Head of caudate nucleus (tissue), 42 donors: Measurements from ENCODE around the gene RHEB.
A peak's percentile ranks its signal among the peaks of the same experiment; 100 is the strongest.

Experiments
- DNase-seq, 42 donors: peaks; one replicate each; pipeline versions ENCODE4 v3.0.0 to v3.0.0-alpha.2; 2020 to 2021; ENCODE audit warnings: mixed read lengths in 7 of 42
- intact Hi-C: fragments of 100-400 bp; cut with DNase I; formaldehyde crosslinking; loops from one replicate; pipeline ENCODE4 v1.15.0; 2022

RHEB gene

GRCh38 chr7:151456276-151456675, 63.4 kb downstream of the RHEB start:
- intact Hi-C loops: no loop called here
- DNase-seq: peak in 3 of 42 donors; percentile 0 to 17 (median 13)

DNA sequence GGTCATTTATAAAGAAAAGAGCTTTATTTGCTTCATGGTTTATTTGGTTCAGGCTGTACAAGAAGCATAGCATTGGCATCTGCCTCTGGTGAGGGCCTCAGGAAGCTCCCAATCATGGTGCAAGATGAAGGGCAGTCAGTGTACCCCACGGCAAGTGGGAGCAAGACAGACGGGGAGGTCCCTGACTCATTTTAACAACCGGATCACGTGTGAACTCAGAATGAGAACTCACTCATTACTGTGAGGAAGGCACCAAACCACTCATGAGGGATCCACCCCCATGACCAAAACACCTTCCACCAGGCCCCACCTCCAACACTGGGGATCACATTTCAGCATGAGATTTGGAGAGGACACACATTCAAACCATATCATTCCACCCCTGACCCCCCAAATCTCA, 64.0 kb downstream of the RHEB start:
- peak in 2 of 42 donors; percentile 1 to 10 for DNase-seq
- intact Hi-C loops: no loop called here

- DNase-seq: peak in 4 of 42 donors; percentile 0 to 23 (median 14)
- intact Hi-C loops: loop anchor here (5.0 kb wide), 1 partner anchor 93 kb away; no protein-coding TSS in a partner anchor
Observed at GRCh38 chr7:151454932-151455530, 64.7 kb downstream of the RHEB start.

- DNase-seq: peak in 5 of 42 donors; percentile 1 to 23 (median 16)
- intact Hi-C loops: loop anchor here (5.0 kb wide), 1 partner anchor 92 kb away; no protein-coding TSS in a partner anchor
Observed at GRCh38 chr7:151454305-151454704, 65.4 kb downstream of the RHEB start.

DNA sequence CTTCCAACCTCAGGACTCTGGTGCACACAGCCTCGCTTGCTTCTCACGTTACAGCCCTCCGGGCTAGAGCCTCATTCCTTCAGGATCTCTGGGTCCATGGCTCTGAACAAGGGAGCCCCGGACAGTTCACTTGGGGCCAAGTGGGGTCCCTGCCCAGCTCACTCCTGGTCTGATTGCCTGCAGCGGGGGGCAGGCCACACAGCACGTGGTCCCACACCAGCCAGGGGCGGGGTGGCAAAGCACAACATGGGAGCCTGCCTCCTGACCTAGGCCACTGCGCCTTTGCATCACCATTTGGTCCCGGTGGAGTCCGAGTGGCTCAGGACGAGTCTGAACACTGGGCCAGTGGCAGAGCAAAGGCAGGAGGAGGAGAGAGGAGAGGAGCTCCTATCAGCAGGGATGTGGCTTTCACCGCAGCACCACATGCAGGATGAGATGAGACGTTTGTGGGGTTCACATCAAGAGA, 66.3 kb downstream of the RHEB start:
- intact Hi-C loops: loop anchor here (5.0 kb wide), 1 partner anchor 91 kb away; no protein-coding TSS in a partner anchor
- DNase-seq: peak in 7 of 42 donors; percentile 0 to 39 (median 19)

DNA sequence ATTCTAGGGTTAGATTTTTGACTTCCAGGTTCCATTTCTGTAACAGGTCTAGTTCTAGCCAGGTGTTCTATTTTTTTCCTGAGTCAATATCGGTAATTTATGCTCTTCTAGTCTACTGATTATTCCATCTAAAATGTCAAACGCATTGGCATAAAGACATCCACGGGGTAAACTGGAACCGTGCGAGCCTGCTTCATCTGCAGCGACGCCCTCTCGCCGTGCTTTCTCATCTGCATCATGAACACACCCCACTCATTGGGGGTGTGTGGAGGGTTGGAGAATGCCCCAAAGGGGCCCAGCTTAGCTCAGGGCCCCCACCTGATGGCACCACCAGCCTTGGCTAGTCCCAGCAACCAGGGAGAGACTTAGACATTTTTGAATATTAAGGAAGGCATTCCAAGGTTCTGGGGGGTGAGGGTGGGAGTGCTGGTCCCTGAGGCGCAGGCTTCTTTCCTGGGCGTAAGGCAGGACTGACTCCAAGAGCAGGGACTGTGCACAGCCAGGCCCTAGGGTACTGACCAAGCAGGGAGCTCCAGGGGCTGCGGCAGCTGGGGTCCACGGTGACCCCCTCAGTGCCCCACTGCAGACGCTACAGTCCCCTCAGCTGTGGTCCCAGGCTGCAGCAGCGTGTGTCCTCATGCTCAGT, 66.9 kb downstream of the RHEB start:
- peak in 14 of 42 donors; percentile 5 to 52 (median 25) for DNase-seq
- intact Hi-C loops: loop anchor here (5.0 kb wide), 1 partner anchor 91 kb away; no protein-coding TSS in a partner anchor

DNA sequence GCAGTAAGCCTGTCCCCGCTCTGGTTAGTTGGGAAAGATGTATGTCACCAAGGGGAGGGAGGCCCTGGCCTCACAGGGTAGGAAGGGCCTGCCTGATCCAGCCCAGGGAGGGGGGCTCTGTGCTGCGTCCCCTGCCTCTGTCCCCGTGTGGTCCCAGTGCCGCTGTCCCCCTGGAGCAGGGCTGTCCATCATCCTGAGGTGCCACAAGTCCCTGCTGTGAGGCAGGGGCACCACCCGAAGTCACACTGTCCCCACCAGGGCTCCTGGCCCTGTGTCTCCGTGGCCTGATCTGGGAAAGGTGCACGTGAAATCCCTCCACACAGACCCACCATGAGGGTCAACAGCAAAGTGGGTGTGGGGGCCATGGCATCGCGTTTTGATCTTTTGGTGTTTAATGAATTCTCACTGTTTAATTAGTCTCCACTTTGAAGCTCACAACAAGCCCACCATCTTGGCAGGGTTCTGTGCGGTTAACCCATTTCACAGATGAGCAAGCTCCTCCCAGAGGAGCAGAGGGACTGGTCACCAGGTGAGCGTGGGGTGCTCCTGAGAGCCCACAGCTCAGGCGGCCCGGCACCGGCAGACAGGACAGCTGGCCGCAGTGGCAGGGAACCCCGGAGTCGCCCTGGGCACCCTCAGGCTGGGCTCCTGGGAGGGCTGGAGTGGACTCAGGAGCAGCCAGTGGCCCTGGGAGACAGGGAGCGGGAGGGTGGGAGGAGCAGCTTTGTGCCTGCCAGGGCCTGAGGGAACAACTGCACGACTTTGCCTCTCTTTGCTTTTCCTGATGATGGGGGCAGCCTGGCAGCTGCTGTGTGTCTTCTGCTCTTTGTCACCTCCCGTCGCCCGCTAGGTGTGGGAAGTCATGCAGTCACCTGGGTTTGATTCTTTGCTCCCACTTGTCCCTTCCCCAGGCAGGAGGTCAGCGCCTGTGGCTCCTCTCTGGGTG, 67.8 kb downstream of the RHEB start:
- peak in 14 of 42 donors; percentile 3 to 58 (median 30) for DNase-seq

DNA sequence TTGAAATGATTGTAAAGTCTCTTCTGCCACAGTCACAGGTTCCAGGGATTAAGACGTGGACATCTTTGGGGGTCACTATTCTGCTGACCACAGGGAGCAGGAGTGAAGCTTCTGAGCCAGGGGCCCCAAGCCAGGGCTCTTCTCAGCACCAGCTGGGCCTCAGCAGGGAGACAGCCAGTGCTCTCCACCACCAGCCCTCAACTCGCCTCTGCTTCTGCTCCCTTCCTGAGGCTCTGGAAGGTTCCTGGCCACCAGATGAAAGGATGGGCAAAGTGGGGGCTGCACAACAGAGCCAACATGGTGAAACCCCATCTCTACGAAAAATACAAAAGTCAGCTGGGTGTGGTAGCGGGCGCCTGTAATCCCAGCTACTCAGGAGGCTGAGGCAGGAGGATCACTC, 68.5 kb downstream of the RHEB start:
- peak in 6 of 42 donors; percentile 2 to 22 (median 7) for DNase-seq
- intact Hi-C loops: loop anchor here (5.0 kb wide), 1 partner anchor 89 kb away; no protein-coding TSS in a partner anchor

More for the DNA sequence above, 67.8 kb downstream of the RHEB start:
- intact Hi-C loops: loop anchor here (5.0 kb wide), 1 partner anchor 90 kb away; no protein-coding TSS in a partner anchor

DNA sequence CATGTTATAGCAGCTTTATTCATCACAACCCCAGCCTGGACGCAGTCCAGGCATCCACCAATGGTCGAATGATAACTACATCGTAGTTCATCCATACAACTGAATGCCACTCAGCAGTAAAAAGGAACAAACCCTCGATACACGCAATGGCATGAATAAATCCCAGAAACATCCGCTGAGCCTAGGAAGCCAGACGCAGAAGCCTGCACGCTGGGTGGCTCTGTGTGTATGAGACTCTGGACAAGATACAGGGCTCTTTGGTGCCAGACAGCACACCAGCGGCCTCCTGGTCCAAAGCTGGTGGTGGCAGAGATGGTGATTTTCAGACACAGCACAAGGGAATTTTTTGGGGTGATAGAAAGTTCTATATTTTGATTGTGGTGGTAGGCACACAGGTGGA, 69.7 kb downstream of the RHEB start:
- DNase-seq: peak in 2 of 42 donors; percentile 8 to 20
- intact Hi-C loops: loop anchor here (5.0 kb wide), 1 partner anchor 88 kb away; no protein-coding TSS in a partner anchor

DNA sequence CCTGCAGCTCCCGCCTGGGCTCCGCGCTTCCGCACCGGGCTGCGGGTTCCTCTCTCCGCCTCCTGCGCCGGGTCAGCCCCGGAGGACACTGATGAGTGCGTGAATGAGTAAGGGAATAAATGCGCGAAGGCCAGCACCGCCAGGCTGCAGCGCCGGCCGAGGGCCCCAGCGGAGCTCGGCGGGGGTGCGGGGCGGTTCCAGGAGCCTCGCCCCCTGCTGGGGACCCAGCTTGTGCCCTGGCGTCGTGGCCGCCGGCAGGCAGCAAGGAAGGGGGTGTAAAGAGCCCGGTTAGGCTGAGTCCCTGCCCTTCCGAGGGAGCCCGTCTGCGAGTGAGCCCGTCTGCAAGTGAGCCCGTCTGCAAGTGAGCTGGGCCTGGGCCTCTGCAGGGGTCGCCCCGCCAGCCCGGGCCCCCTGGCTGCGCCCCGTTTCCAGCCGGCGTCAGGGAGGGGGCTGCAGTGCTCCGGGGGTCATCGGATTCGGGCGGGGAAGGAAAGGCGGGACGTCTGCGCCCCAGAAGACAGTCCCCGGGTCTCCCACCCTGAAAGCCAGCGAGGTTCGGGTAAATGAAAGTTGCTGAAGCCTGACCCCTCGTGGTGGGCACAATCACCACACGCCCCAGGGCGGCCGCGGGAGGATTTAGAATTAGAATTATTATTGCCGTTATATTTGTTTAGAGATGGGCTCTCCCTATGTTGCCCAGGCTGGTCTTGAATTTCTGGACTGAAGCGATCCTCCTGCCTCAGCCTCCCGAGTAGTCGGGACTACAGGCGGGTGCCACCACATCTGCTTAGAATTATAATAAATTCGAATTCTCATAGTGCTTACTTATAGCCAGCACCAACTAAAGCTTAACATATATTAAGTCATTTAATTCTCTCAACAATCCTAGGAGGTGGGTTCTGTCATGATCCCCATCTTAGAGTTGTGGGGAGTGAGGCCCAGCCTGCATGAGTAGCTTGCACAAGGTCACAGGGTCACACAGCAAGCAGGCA, 71.1 kb downstream of the RHEB start:
- intact Hi-C loops: no loop called here
- peak; percentile 34 to 82 (median 62) for DNase-seq

DNA sequence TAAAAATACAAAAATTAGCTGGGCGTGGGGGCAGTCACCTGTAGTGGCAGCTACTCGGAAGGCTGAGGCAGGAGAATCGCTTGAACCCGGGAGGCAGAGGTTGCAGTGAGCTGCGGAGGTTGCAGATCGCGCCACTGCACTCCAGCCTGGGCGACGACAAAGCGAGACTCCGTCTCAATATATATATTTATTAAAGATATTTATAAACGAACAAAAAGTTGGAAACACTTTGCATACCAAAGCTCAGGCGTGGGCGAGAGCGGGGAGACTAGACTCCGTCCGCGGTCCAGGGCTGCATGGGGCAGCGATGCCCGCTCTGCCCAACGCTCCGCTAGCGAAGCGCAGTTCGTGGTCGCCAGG, 71.8 kb downstream of the RHEB start:
- DNase-seq: peak in 2 of 42 donors; percentile 27 to 39
- intact Hi-C loops: no loop called here

DNA sequence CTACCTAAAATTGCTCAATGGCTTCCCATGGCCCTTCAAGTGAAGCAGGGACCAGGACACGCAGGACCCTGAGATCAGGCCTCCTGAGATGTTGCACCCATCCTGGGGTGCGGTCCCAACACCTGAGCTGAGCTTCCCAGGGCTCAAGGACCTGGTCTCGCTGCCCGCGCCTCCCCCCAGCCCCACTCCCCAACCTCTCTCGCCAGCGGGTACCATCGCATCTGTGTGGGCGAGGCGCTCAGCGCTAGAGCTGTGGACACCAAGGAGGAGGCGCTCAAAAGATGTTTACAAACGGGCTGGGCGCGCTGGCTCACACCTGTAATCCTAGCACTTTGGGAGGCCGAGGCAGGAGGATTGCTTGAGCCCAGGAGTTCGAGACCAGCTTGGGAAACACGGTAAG, 72.4 kb downstream of the RHEB start:
- peak in 1 of 42 donors; percentile 29 for DNase-seq
- intact Hi-C loops: no loop called here

- DNase-seq: no peak
- intact Hi-C loops: no loop called here
Observed at GRCh38 chr7:151446412-151446811, 73.3 kb downstream of the RHEB start.

DNA sequence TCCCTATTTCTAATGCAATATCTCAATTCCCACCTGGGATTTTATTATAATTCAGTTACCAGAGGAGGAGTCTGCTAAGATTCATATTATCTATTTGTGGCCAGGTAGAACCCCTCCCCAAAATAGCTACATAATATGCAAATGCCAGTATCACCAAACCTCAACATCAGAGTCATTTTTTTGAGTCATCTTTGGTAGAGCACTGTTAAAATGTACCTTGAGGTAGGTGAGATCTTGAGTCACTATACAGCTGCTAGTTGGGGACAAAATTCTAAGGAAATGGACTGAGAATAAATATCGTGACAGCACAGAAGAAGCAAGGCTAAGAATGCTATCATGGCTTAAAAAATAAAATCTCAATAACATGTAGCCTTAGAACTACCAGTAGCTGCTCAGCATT, 75.1 kb downstream of the RHEB start:
- intact Hi-C loops: no loop called here
- DNase-seq: no peak

DNA sequence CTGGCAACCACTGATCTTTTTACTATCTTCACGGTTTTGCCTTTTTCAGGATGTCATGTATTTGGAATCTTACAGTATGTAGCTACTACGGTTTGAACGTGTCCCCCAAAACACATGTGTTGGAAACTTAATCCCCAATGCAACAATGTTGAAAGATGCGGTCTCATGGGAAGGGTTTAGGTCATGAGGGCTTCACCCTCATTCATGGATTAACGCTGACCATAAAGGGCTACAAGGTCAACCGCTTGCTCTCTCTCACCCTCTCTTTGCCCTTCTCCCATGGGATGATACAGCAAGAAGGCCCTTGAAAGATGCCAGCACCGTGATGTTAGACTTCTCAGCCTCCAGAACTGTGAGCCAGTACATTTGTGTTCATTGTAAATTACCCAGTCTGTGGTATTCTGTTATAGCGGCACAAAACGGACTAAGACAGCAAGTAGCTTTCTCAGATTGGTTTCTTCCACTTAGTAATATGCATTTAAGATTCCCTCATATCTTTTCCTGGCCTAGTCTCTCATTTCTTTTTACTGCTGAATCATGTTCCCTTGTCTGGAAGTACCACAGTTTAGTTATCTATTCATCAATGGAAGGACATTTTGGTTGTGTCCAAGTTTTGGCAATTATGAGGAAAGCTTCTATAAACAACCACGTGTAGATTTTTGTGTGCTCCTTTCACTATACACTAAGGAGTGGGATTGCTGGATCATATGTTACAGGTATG, 76.8 kb downstream of the RHEB start:
- intact Hi-C loops: no loop called here
- no peak for DNase-seq

DNA sequence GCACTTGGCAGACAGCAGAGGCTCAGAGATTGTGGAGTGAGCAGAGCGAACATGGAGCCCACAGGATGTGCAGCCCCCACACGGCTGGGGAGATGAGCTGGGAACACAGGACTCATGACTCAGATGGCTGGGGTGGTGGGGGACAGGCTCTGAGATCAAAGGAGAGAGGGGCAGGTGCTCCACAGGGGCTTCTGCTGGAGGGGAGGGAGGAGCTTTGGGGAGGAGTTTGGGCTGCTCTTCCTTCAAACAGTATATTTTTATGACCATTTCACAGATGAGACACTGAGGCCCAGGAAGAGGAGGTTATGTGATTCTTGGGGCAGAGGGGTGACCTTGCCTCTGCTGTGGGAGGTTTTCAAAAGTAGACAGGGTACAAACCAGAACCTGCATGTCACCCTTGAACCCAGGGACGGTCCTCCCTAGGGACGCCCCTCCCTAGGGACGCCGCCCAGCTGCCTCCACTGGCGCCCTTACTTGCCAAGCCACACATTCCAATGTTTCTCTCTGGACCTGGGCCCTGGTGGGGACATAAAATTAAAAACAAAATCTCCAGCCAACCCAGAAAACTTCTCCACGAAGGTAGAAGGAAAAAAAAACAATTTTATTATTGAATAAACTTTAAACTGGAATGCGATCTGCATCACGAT, 78.8 kb downstream of the RHEB start:
- intact Hi-C loops: no loop called here
- DNase-seq: no peak
